HG03135 (cell line): Measurements from ENCODE around the gene PCDHB7.
"Not testable (repeated sequence)": the region's sequence is repeated elsewhere in the genome, so short reads cannot be mapped to it uniquely, and the experiment has no call there.

Source experiments
- ATAC-seq: cut with Tn5 transposase; IDR thresholded peaks from one replicate; pipeline ENCODE4 v1.9.1; 2021; ENCODE audit warnings: mild to moderate bottlenecking, moderate library complexity; ENCODE audit not compliant: unreplicated experiment

Gene PCDHB7

DNA sequence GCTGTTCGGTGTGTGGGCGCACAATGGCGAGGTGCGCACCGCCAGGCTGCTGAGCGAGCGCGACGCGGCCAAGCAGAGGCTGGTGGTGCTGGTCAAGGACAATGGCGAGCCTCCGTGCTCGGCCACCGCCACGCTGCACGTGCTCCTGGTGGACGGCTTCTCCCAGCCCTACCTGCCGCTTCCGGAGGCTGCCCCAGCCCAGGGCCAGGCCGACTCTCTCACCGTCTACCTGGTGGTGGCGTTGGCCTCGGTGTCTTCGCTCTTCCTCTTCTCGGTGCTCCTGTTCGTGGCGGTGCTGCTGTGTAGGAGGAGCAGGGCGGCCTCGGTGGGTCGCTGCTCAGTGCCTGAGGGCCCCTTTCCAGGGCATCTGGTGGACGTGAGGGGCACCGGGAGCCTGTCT lies 7.4 kb downstream of the PCDHB7 start:
- not testable (repeated sequence) for ATAC-seq

DNA sequence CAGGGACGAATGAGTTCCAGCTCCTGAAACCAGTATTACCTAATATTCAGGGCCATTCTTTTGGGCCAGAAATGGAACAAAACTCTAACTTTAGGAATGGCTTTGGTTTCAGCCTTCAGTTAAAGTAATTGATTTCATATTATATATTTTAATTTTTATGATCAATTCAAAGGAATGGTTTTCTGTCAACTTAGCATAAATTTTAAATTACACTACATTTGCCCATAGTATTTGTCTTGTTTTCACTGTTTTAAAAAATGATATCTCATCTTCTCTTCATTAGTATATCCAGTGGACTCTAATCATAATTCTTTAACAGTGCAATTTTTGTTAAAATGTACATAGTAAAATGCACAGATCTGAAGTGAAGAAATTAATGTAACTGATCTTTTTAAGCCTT lies 7.9 kb downstream of the PCDHB7 start:
- no peak for ATAC-seq

DNA sequence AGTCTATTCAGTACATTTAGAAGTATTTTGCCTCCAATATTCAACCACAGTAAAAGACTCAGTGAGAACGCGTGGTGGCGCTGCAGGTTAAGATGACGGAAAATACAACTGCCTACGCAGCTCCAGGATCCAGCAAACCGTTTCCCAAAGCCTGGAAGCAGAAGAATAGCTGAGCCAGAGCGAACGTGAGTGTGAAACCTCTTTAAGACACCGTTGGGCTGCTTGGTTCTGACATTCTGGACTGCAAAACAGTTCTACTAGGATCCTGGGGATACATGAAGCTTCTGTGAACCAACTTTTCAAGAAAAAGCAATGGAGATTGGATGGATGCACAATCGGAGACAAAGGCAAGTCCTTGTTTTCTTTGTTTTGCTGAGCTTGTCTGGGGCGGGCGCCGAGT lies 9.8 kb downstream of the PCDHB7 start, which contains the start of gene PCDHB16:
PCDHB16 (plus strand) TSS at position 140 of the 400 bp plus-strand sequence; CDS start at position 313, 173 bp downstream.
- ATAC-seq = no peak

DNA sequence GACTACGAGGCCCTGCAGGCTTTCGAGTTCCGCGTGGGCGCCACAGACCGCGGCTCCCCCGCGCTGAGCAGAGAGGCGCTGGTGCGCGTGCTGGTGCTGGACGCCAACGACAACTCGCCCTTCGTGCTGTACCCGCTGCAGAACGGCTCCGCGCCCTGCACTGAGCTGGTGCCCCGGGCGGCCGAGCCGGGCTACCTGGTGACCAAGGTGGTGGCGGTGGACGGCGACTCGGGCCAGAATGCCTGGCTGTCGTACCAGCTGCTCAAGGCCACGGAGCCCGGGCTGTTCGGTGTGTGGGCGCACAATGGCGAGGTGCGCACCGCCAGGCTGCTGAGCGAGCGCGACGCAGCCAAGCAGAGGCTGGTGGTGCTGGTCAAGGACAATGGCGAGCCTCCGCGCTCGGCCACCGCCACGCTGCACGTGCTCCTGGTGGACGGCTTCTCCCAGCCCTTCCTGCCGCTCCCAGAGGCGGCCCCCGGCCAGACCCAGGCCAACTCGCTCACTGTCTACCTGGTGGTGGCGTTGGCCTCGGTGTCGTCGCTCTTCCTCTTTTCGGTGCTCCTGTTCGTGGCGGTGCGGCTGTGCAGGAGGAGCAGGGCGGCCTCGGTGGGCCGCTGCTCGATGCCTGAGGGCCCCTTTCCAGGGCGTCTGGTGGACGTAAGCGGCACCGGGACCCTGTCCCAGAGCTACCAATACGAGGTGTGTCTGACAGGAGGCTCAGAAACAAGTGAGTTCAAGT lies 11.8 kb downstream of the PCDHB7 start:
- ATAC-seq = not testable (repeated sequence)

DNA sequence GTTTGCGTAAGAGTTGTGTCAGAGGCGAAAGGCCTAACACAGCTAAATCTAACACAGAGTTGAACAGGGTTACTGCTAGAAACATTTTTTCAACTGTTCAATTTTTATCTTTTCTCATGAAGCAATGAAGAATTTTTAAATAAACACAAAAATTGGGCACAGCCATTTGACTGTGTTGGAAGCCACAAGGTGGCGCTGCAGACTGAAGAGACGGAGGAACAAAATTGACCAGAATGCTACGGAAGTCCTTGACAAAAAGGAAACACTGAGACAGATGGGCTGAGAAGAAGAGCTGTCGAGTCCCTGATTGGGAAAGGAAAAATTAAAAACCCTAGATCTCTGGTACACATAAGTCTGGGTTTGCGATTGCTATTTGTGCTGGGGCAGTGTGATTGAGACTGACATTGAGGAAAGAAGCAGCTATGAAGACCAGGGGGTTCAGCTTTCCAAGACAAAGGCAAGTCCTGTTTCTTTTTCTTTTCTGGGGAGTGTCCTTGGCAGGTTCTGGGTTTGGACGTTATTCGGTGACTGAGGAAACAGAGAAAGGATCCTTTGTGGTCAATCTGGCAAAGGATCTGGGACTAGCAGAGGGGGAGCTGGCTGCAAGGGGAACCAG lies 14.6 kb downstream of the PCDHB7 start, which contains the start of gene PCDHB9:
PCDHB9 (plus strand) TSS at position 265 of the 616 bp plus-strand sequence; CDS start at position 423, 158 bp downstream.
- no peak for ATAC-seq

DNA sequence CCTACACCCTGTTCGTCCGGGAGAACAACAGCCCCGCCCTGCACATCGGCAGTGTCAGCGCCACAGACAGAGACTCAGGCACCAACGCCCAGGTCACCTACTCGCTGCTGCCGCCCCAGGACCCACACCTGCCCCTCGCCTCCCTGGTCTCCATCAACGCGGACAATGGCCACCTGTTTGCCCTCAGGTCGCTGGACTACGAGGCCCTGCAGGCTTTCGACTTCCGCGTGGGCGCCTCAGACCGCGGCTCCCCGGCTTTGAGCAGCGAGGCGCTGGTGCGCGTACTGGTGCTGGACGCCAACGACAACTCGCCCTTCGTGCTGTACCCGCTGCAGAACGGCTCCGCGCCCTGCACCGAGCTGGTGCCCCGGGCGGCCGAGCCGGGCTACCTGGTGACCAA lies 16.2 kb downstream of the PCDHB7 start:
- not testable (repeated sequence) for ATAC-seq

DNA sequence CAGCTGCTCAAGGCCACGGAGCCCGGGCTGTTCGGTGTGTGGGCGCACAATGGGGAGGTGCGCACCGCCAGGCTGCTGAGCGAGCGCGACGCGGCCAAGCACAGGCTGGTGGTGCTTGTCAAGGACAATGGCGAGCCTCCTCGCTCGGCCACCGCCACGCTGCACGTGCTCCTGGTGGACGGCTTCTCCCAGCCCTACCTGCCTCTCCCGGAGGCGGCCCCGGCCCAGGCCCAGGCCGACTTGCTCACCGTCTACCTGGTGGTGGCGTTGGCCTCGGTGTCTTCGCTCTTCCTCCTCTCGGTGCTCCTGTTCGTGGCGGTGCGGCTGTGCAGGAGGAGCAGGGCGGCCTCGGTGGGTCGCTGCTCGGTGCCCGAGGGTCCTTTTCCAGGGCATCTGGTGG lies 16.7 kb downstream of the PCDHB7 start:
- ATAC-seq = not testable (repeated sequence)

DNA sequence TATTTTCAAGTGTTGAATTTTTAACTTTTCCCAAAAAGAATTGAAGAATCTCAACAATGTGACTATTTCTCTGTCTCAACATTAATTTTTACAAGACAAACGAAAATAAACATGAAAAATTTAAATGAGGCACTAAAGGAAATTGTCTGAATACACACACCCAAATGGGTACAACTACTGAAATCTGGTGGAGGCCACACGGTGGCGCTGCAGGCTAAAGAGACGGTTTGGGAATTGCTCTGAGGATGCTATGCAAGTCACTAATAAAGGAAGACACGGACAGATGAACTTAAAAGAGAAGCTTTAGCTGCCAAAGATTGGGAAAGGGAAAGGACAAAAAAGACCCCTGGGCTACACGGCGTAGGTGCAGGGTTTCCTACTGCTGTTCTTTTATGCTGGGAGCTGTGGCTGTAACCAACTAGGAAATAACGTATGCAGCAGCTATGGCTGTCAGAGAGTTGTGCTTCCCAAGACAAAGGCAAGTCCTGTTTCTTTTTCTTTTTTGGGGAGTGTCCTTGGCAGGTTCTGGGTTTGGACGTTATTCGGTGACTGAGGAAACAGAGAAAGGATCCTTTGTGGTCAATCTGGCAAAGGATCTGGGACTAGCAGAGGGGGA lies 19.8 kb downstream of the PCDHB7 start, which contains the start of gene PCDHB10:
PCDHB10 (plus strand) TSS at position 244 of the 616 bp plus-strand sequence; CDS start at position 444, 200 bp downstream.
- ATAC-seq = no peak

DNA sequence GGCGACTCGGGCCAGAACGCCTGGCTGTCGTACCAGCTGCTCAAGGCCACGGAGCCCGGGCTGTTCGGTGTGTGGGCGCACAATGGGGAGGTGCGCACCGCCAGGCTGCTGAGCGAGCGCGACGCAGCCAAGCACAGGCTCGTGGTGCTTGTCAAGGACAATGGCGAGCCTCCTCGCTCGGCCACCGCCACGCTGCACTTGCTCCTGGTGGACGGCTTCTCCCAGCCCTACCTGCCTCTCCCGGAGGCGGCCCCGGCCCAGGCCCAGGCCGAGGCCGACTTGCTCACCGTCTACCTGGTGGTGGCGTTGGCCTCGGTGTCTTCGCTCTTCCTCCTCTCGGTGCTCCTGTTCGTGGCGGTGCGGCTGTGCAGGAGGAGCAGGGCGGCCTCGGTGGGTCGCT lies 21.9 kb downstream of the PCDHB7 start:
- not testable (repeated sequence) for ATAC-seq

DNA sequence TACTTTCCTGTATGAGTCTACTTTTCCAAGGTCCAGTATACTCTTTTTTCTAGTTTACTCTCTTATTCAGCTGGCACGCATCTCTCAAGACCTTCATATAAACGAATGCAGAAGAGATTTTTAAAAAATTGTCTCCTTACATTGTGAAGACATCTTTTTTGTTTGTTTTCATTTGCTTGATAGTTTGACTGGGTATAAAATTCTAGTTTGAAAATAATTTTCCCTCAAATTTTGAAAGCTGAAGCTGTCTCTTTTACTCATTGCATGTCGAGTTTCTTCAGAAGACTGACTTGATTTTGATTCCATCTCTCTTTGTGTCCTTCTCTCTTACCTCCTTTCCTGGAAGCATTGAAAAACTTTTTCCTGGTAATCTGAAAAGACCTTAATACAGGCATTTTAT lies 23.9 kb downstream of the PCDHB7 start:
- ATAC-seq = no peak

DNA sequence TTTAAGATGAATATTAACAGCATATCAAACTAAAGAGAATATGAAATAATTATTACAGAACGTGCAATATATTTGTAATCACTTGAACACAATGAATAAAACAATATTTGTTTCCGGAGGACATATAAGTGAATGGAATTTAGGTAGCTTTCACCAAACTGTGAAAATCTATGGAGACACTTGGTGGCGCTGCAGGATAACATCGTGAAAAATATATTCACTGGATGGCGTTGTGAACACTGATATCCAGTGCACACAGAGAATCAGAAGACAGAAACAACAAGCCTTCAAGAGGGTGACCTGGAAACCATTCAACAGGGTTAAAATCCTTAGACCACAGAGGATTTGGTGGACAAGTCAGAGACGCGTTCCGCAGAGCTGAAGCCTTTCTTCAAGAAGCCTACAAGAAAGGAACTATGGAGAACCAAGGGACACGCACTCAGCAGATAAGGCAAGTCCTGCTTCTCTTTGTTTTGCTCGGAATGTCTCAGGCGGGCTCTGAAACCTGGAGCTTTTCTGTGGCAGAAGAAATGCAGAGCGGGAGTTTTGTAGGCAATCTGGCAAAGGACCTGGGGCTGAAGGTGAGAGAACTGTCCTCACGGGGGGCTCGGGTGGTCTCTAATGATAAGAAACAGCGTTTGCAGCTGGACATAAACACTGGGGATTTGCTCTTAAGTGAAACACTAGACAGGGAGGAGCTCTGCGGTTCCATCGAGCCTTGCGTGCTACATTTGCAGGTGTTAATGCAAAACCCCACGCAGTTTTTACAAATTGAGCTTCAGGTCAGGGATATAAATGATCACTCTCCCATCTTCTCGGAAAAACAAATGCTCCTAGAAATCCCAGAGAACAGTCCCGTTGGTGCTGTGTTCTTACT lies 27.2 kb downstream of the PCDHB7 start, which contains the start of gene PCDHB11:
PCDHB11 (plus strand) TSS at position 269 of the 877 bp plus-strand sequence; CDS start at position 417, 148 bp downstream.
- ATAC-seq = no peak

DNA sequence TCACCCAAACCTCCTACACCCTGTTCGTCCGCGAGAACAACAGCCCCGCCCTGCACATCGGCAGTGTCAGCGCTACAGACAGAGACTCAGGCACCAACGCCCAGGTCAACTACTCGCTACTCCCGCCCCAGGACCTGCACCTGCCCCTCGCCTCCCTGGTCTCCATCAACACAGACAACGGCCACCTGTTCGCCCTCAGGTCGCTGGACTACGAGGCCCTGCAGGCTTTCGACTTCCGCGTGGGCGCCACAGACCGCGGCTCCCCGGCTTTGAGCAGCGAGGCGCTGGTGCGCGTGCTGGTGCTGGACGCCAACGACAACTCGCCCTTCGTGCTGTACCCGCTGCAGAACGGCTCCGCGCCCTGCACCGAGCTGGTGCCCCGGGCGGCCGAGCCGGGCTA lies 28.7 kb downstream of the PCDHB7 start:
- ATAC-seq = not testable (repeated sequence)

DNA sequence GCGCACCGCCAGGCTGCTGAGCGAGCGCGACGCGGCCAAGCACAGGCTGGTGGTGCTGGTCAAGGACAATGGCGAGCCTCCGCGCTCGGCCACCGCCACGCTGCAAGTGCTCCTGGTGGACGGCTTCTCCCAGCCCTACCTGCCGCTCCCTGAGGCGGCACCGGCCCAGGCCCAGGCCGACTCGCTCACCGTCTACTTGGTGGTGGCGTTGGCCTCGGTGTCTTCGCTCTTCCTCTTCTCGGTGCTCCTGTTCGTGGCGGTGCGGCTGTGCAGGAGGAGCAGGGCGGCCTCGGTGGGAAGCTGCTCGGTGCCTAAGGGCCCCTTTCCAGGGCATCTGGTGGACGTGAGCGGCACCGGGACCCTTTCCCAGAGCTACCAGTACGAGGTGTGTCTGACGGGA lies 29.2 kb downstream of the PCDHB7 start:
- ATAC-seq = not testable (repeated sequence)

DNA sequence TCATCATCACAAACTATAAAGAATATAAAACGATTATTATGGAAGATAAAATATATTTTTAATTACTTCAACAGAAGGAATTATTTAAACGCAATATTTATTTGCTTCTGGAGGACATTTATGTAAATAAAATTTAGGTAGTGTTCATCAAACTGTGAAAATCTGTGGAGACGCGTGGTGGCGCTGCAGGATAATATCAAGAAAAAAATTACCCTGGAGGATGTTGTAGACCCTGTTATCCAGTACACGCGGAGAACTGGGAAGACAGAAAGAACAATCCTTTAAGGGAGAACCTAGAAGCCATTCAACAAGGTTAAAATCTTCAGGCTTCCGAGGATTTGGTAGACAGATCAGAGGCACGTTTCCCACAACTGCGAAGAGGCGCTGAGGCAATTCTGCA lies 36.0 kb downstream of the PCDHB7 start, which contains the start of gene PCDHB12:
PCDHB12 (plus strand) TSS at position 242 of the 400 bp plus-strand sequence. CDS start 189 bp downstream, outside the sequence.
- no peak for ATAC-seq

DNA sequence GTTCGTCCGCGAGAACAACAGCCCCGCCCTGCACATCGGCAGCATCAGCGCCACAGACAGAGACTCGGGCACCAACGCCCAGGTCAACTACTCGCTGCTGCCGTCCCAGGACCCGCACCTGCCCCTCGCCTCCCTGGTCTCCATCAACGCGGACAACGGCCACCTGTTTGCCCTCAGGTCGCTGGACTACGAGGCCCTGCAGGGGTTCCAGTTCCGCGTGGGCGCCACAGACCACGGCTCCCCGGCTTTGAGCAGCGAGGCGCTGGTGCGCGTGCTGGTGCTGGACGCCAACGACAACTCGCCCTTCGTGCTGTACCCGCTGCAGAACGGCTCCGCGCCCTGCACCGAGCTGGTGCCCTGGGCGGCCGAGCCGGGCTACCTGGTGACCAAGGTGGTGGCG lies 37.8 kb downstream of the PCDHB7 start:
- not testable (repeated sequence) for ATAC-seq

DNA sequence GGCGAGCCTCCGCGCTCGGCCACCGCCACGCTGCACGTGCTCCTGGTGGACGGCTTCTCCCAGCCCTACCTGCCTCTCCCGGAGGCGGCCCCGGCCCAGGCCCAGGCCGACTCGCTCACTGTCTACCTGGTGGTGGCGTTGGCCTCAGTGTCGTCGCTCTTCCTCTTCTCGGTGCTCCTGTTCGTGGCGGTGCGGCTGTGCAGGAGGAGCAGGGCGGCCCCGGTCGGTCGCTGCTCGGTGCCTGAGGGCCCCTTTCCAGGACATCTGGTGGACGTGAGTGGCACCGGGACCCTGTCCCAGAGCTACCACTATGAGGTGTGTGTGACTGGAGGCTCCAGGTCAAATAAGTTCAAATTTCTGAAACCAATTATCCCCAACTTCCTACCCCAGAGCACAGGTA lies 38.4 kb downstream of the PCDHB7 start:
- not testable (repeated sequence) for ATAC-seq

DNA sequence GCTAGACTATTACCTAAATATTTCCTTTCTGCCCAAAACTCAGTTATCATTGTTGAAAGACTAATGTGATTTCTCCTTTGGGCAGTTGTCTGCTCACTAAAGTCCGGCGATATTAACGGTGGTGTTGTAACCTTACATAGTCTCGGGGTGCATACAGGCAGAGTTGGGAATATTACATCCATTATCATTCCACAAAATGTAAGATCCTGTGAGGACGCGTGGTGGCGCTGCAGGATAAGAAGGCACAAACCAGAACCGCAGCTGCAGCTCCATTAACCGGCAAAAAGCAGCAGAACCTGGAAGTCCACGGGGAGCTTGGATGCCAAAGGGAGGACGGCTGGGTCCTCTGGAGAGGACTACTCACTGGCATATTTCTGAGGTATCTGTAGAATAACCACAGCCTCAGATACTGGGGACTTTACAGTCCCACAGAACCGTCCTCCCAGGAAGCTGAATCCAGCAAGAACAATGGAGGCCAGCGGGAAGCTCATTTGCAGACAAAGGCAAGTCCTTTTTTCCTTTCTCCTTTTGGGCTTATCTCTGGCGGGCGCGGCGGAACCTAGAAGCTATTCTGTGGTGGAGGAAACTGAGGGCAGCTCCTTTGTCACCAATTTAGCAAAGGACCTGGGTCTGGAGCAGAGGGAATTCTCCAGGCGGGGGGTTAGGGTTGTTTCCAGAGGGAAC lies 41.4 kb downstream of the PCDHB7 start, which contains the start of gene PCDHB13:
PCDHB13 (plus strand) TSS at position 264 of the 684 bp plus-strand sequence; CDS start at position 469, 205 bp downstream.
- ATAC-seq = not testable (repeated sequence)

DNA sequence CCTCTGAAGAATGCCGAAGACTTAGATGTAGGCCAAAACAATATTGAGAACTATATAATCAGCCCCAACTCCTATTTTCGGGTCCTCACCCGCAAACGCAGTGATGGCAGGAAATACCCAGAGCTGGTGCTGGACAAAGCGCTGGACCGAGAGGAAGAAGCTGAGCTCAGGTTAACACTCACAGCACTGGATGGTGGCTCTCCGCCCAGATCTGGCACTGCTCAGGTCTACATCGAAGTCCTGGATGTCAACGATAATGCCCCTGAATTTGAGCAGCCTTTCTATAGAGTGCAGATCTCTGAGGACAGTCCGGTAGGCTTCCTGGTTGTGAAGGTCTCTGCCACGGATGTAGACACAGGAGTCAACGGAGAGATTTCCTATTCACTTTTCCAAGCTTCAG lies 42.1 kb downstream of the PCDHB7 start:
- ATAC-seq = not testable (repeated sequence)

DNA sequence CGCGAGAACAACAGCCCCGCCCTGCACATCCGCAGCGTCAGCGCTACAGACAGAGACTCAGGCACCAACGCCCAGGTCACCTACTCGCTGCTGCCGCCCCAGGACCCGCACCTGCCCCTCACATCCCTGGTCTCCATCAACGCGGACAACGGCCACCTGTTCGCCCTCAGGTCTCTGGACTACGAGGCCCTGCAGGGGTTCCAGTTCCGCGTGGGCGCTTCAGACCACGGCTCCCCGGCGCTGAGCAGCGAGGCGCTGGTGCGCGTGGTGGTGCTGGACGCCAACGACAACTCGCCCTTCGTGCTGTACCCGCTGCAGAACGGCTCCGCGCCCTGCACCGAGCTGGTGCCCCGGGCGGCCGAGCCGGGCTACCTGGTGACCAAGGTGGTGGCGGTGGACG lies 43.1 kb downstream of the PCDHB7 start:
- ATAC-seq = not testable (repeated sequence)

DNA sequence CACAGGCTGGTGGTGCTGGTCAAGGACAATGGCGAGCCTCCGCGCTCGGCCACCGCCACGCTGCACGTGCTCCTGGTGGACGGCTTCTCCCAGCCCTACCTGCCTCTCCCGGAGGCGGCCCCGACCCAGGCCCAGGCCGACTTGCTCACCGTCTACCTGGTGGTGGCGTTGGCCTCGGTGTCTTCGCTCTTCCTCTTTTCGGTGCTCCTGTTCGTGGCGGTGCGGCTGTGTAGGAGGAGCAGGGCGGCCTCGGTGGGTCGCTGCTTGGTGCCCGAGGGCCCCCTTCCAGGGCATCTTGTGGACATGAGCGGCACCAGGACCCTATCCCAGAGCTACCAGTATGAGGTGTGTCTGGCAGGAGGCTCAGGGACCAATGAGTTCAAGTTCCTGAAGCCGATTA lies 43.6 kb downstream of the PCDHB7 start:
- not testable (repeated sequence) for ATAC-seq
